Measurements from ENCODE around the gene TMEM82. TPM values are rescaled to one million over a fixed set of nuclear protein-coding genes. Genes with fewer than 3 reads are reported as not detected.

The TMEM82 gene
- total and polyA plus RNA-seq, 2 of the 13 experiments (the other 11 are each of a cell fraction or from before 2014, with no cell fraction given): 0.24 to 0.97 TPM

DNA sequence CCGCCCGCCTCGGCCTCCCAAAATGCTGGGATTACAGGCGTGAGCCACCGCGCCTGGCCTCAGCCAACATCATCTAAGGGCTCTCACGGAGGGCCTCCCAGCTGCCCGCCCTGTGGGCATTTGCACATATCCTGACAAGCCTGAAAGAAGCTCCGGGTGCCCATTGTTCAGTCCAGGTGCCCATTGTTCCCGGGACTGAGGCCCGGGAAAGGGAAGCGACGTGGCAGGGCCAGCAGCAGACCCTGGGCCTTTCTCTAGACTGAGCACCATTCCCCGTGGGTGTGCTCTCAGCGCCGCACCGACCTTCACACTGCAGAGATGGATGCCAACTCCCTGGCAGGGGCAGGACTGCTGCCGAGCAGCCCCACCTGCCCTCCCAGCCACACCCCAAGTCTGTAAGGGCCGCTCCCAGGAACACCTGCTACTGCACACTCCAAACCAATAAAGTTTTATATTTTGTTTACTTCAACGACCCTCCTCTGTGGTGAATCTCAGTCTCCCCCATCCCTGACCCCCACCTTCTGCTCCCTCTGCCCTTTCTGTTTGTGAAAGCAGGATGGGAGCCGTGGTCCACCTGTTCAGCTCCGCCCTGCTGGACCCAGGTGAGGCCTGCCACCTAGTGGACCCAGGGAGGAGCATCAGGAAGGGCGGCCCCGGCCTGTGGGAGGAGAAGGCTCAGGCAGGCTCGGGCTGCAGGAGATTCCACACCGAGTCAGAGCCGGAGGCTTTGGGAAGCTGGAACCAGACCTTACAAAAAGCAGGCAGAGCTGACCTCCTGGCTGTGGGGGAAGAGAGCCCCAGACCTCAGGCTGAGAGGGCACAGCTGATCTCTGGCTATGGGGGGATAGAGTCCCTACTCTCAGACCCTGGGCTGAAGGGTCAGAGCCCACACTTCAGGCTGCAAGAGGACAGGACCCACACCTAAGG, 1.1 kb upstream of the TMEM82 start (continued):
- TF ChIP-seq HMGXB4 (CRISPR knock-in tag; IDR thresholded peaks at IDR 0.05; ENCODE audit: borderline replicate concordance in 1 of 2, low read depth in 1 of 2) (peak; percentile 76 to 86), ZNF468 (CRISPR knock-in tag; IDR thresholded peaks at IDR 0.05) (no peak)
- TF ChIP-seq, protein P1, sequence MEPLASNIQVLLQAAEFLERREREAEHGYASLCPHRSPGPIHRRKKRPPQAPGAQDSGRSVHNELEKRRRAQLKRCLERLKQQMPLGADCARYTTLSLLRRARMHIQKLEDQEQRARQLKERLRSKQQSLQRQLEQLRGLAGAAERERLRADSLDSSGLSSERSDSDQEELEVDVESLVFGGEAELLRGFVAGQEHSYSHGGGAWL (CRISPR knock-in tag; IDR thresholded peaks at IDR 0.05): 0 out of 2 replicates have a peak, but pooled peaks have one; percentile 23

DNA sequence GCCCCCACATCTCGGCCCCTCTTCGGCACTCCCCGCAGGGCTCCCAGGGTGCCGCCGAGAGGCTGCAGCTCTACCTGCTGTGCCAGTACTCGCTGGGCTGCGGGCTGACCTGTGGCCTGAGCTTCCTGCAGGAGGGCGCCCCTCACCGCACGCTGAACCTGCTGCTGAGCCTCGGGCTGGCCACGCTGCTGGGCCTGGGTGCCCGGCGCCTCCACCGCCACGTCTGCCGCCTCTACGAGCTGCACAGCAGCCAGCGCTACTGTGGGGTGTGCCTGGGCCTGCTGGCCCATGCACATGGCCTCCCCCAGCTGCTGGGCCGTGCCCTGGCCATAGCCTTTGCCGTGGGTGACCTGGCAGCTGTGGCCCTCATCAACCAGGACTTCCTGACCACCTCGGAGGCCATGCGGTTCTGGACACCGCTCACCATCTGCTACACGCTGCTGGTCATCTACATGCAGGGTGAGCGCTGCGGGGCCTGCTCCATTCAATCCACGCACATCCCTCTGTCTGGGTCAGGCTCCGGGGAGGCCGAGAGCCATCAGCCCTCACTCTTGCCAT, 1.9 kb downstream of the TMEM82 start:
- ChIA-PET CTCF (ENCODE audit: low intra/inter-chr PET ratio, low total read pairs) (no interaction called here), POLR2A (interaction anchor here (1.1 to 1.6 kb wide), 2 partner anchors 141 to 155 kb away, joined by 3 to 4 read pairs; no protein-coding TSS in a partner anchor)
- Histone ChIP-seq H3K4me2 (ENCODE audit: low read depth, low read length) (peak overlapping the region; percentile 61), H4K20me1 (ENCODE audit: insufficient read depth, low read length) (no peaks in the 10 kb centered on the region), H3K9me3 (ENCODE audit: low read length) (no peaks in the 10 kb centered on the region), H3K36me3 (replicated peaks in 1 of 2; ENCODE audit: control insufficient read depth in 1 of 2, insufficient read depth in 2 of 2, low read length in 2 of 2) (no peaks in the 10 kb centered on the region), H3K79me2 (ENCODE audit: insufficient read depth, low read length) (no peaks in the 10 kb centered on the region), H3K27me3 (ENCODE audit: control insufficient read depth in 1 of 2, insufficient read depth in 2 of 2, low read length in 2 of 2) (no peaks in the 10 kb centered on the region), H3K9ac (ENCODE audit: insufficient read depth, low read depth, low read length) (peak overlapping the region; percentile 21; the same call in 1 of the 2 replicates), H3K27ac (ENCODE audit: extremely low read length, insufficient read depth, low read length) (no peak overlapping the region), H2AFZ (ENCODE audit: low read length) (no peak overlapping the region), H3K4me1 (ENCODE audit: insufficient read depth, low read length) (peaks cover 81% of the 10 kb centered on the region), H3K4me3 (replicated peaks in 1 of 3; ENCODE audit: insufficient read depth in 1 of 3, low read depth in 2 of 3, low read length in 3 of 3) (peak overlapping the region in 1 of 3 experiments; percentile 48; a peak in 1 of 6 replicates)
- WGBS (ENCODE audit: low lambda C conversion rate): 7% methylated on average over 3 of the region's 30 CpGs
- ATAC-seq: peak; percentile 46
- intact Hi-C loops (cut with micrococcal nuclease; ENCODE audit: unreplicated experiment): loop anchor here (10.0 kb wide), 1 partner anchor 59 kb away; the partner anchor contains the start of gene PLEKHM2
- FAIRE-seq: no peak
- in situ Hi-C loops (cut with HindIII; ENCODE audit: extremely low pct_ligation_motif_present, low pct_unique_long_range_greater_than_20kb): loop anchor here (5.0 kb wide), 1 partner anchor 147 kb away; no protein-coding TSS in a partner anchor
- no peak for DNase-seq (ENCODE audit: low spot score)
- no TSS peak for BruUV-seq (replicated peaks)
- TF ChIP-seq GMEB1 (CRISPR knock-in tag; IDR thresholded peaks at IDR 0.05; ENCODE audit: borderline replicate concordance) (no peak), REPIN1 (CRISPR knock-in tag; IDR thresholded peaks at IDR 0.05; ENCODE audit: borderline replicate concordance, low read depth) (no peak), LCORL (IDR thresholded peaks at IDR 0.05) (no peak), LCORL (CRISPR knock-in tag; IDR thresholded peaks at IDR 0.05) (0 out of 2 replicates have a peak, but pooled peaks have one; percentile 31), FOXK1 (CRISPR knock-in tag; IDR thresholded peaks at IDR 0.05; ENCODE audit: borderline replicate concordance, low read depth) (no peak), ZNF766 (CRISPR knock-in tag; IDR thresholded peaks at IDR 0.05; ENCODE audit: borderline replicate concordance) (no peak), TEAD3 (CRISPR knock-in tag; optimal IDR thresholded peaks at IDR 0.05; ENCODE audit: borderline replicate concordance) (peak; percentile 11)
- TF ChIP-seq, protein P1 (CRISPR knock-in tag; IDR thresholded peaks at IDR 0.05): 0 out of 2 replicates have a peak, but pooled peaks have one; percentile 46
- TF ChIP-seq, protein P2, sequence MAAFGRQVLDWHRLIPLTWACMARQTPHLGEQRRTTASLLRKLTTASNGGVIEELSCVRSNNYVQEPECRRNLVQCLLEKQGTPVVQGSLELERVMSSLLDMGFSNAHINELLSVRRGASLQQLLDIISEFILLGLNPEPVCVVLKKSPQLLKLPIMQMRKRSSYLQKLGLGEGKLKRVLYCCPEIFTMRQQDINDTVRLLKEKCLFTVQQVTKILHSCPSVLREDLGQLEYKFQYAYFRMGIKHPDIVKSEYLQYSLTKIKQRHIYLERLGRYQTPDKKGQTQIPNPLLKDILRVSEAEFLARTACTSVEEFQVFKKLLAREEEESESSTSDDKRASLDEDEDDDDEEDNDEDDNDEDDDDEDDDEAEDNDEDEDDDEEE (CRISPR knock-in tag; IDR thresholded peaks at IDR 0.05): 0 out of 2 replicates have a peak, but pooled peaks have one; percentile 35
